Adrenal gland (tissue), 5 donors: ENCODE measurements around the gene TBX6.
A peak's percentile ranks its signal among the peaks of the same experiment; 100 is the strongest.

Experiments used
- POLR2A ChIP-seq, 2 donors: fragments of 450-650 bp; IDR thresholded peaks; one replicate each; pipeline ENCODE4 v1.6.1; 2017; ENCODE audit warnings: antibody characterized with exemption in 2 of 2, mild to moderate bottlenecking in 2 of 2, moderate library complexity in 1 of 2
- TF ChIP-seq, protein P1 (sequence below), 6 experiments: fragments of 450-650 bp in 4 of 6; fragments of 200-600 bp in 2 of 6; sonication (generic) in 1 of 6; IDR thresholded peaks; 1 replicate in 5 of 6; 2 replicates in 1 of 6; pipeline versions ENCODE4 v1.5.1 to v1.8.0; 2016 to 2021; ENCODE audit warnings: antibody characterized with exemption in 6 of 6, mild to moderate bottlenecking in 2 of 6, moderate library complexity in 1 of 6
- donor health status: DM: no; HTN: no; CAD: no.

DNA sequence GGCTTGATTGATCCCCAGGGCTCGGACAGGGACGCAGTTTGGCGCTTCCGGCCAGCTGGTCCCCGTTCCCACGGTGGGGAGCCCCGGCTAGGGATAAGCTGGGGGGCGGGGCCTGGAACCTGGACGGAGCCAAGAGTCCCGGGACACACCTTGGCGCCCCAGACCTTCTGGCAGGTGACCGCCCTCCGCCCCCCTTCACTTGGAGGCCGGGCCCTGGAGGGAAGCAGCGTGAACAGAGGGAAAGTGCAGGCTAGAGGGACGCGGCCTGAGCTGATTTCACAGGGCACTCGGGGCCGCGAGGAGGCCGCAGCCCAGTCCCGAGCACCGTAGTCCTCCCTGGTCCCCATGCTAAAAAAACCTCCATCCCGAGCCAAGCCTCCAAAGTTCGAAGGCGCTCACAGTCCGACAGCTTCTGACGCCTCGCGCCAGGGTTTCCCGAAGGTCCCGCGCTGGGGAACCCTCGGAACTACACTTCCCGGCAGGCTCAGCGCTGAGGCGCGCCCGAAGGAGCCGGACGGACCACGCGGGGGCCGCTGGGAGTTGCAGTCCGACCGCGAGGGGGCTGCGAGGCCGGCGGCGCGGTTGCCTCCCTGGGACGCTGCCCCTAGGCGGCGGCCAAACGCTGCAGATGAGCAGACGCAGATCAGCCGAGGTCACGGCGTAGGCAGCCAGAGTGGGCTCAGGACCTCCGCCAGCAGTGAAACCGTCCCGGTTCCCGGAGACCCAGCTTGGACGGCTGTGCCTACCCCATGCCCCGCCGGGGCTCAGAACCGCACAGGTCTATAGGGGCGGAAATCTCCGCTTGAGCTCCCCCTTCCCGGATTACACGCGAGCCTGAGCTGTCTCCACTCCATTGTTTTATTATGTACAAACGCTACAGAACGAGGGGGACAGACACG, at the start of gene TBX6:
- TF ChIP-seq, protein P1, sequence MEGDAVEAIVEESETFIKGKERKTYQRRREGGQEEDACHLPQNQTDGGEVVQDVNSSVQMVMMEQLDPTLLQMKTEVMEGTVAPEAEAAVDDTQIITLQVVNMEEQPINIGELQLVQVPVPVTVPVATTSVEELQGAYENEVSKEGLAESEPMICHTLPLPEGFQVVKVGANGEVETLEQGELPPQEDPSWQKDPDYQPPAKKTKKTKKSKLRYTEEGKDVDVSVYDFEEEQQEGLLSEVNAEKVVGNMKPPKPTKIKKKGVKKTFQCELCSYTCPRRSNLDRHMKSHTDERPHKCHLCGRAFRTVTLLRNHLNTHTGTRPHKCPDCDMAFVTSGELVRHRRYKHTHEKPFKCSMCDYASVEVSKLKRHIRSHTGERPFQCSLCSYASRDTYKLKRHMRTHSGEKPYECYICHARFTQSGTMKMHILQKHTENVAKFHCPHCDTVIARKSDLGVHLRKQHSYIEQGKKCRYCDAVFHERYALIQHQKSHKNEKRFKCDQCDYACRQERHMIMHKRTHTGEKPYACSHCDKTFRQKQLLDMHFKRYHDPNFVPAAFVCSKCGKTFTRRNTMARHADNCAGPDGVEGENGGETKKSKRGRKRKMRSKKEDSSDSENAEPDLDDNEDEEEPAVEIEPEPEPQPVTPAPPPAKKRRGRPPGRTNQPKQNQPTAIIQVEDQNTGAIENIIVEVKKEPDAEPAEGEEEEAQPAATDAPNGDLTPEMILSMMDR (IDR thresholded peaks at IDR 0.05), result peak; percentile 70 to 98 (median 74)
- TF ChIP-seq POLR2A (IDR thresholded peaks at IDR 0.05), result peak in 1 of 2 donors; percentile 37
